ENCODE measurements around the gene ZNF609. TPM values are rescaled to one million over a fixed set of nuclear protein-coding genes. Genes with fewer than 3 reads are reported as not detected.

The ZNF609 gene
- total RNA-seq, 4 donors from 2014 or later, result 38.3 to 53.7 (median 45.3) TPM

- no peak for TF ChIP-seq CTCF (IDR thresholded peaks at IDR 0.05)
- TF ChIP-seq POLR2A (IDR thresholded peaks at IDR 0.05; ENCODE audit: low read depth), result no peak
- no peak for TF ChIP-seq POLR2AphosphoS5 (IDR thresholded peaks at IDR 0.05)
- TF ChIP-seq EP300 (IDR thresholded peaks at IDR 0.05), result no peak
- no peak overlapping the region for H3K27ac ChIP-seq (replicated peaks in 1 of 4)
- H3K4me1 ChIP-seq, result peaks cover 7 to 37% (median 29%) of the 10 kb centered on the region in 4 donors
- no peak overlapping the region for H3K4me3 ChIP-seq
- H3K9me3 ChIP-seq, result no peaks in the 10 kb centered on the region
- intact Hi-C loops (cut with DNase I), result no loop called here
- 95% methylated on average over 1 of the region's 1 CpG for WGBS
- no peak for DNase-seq (ENCODE audit: extremely low spot score)
- no peaks in the 10 kb centered on the region for H3K27me3 ChIP-seq
- H3K36me3 ChIP-seq, result peaks cover 0 to 4% (median 0%) of the 10 kb centered on the region in 4 donors
These were observed 101.7 kb downstream of the ZNF609 start for GRCh38 chr15:64562003-64562640.

- 89% methylated on average over 2 of the region's 2 CpGs for WGBS
- no peak for DNase-seq (ENCODE audit: extremely low spot score)
- intact Hi-C loops (cut with DNase I), result no loop called here
- Histone ChIP-seq H3K4me3 (no peak overlapping the region), H3K4me1 (peaks cover 14 to 49% (median 42%) of the 10 kb centered on the region in 4 donors), H3K27ac (replicated peaks in 1 of 4) (no peak overlapping the region), H3K9me3 (no peaks in the 10 kb centered on the region), H3K27me3 (no peaks in the 10 kb centered on the region), H3K36me3 (peaks cover 0 to 4% (median 0%) of the 10 kb centered on the region in 4 donors)
- TF ChIP-seq POLR2A (IDR thresholded peaks at IDR 0.05; ENCODE audit: low read depth), result no peak
- TF ChIP-seq EP300 (IDR thresholded peaks at IDR 0.05), result no peak
- TF ChIP-seq POLR2AphosphoS5 (IDR thresholded peaks at IDR 0.05), result no peak
- TF ChIP-seq CTCF (IDR thresholded peaks at IDR 0.05), result no peak
These were observed 105.7 kb downstream of the ZNF609 start for GRCh38 chr15:64566102-64566501.

GRCh38 chr15:64566629-64567427 lies 106.5 kb downstream of the ZNF609 start:
- Histone ChIP-seq H3K4me3 (no peak overlapping the region), H3K27ac (replicated peaks in 1 of 4) (no peak overlapping the region), H3K9me3 (no peaks in the 10 kb centered on the region), H3K4me1 (peaks cover 14 to 48% (median 39%) of the 10 kb centered on the region in 4 donors), H3K36me3 (peaks cover 0 to 4% (median 0%) of the 10 kb centered on the region in 4 donors), H3K27me3 (no peaks in the 10 kb centered on the region)
- no peak for TF ChIP-seq POLR2AphosphoS5 (IDR thresholded peaks at IDR 0.05)
- no peak for TF ChIP-seq CTCF (IDR thresholded peaks at IDR 0.05)
- TF ChIP-seq POLR2A (IDR thresholded peaks at IDR 0.05; ENCODE audit: low read depth), result no peak
- no peak for TF ChIP-seq EP300 (IDR thresholded peaks at IDR 0.05)
- no peak for DNase-seq (ENCODE audit: extremely low spot score)
- intact Hi-C loops (cut with DNase I), result no loop called here
- WGBS, result 91% methylated on average over 11 of the region's 11 CpGs

GRCh38 chr15:64568765-64569164 lies 108.4 kb downstream of the ZNF609 start:
- H3K36me3 ChIP-seq, result peaks cover 0 to 4% (median 0%) of the 10 kb centered on the region in 4 donors
- H3K27ac ChIP-seq (replicated peaks in 1 of 4), result no peak overlapping the region
- H3K4me1 ChIP-seq, result peaks cover 14 to 61% (median 54%) of the 10 kb centered on the region in 4 donors
- H3K4me3 ChIP-seq, result no peak overlapping the region
- no peaks in the 10 kb centered on the region for H3K27me3 ChIP-seq
- intact Hi-C loops (cut with DNase I), result no loop called here
- no peak for DNase-seq (ENCODE audit: extremely low spot score)
- peaks cover 0 to 3% (median 0%) of the 10 kb centered on the region in 4 donors for H3K9me3 ChIP-seq
- no peak for TF ChIP-seq EP300 (IDR thresholded peaks at IDR 0.05)
- no peak for TF ChIP-seq POLR2A (IDR thresholded peaks at IDR 0.05; ENCODE audit: low read depth)
- no peak for TF ChIP-seq CTCF (IDR thresholded peaks at IDR 0.05)
- no peak for TF ChIP-seq POLR2AphosphoS5 (IDR thresholded peaks at IDR 0.05)
